NK-92 (cell line): ENCODE measurements around the gene PEMT.

ENCODE experiments used
- DNase-seq: peaks from one replicate; lab custom pipeline; 2025; ENCODE audit not compliant: unreplicated experiment; lab: John Stamatoyannopoulos, UW

The PEMT gene

DNA sequence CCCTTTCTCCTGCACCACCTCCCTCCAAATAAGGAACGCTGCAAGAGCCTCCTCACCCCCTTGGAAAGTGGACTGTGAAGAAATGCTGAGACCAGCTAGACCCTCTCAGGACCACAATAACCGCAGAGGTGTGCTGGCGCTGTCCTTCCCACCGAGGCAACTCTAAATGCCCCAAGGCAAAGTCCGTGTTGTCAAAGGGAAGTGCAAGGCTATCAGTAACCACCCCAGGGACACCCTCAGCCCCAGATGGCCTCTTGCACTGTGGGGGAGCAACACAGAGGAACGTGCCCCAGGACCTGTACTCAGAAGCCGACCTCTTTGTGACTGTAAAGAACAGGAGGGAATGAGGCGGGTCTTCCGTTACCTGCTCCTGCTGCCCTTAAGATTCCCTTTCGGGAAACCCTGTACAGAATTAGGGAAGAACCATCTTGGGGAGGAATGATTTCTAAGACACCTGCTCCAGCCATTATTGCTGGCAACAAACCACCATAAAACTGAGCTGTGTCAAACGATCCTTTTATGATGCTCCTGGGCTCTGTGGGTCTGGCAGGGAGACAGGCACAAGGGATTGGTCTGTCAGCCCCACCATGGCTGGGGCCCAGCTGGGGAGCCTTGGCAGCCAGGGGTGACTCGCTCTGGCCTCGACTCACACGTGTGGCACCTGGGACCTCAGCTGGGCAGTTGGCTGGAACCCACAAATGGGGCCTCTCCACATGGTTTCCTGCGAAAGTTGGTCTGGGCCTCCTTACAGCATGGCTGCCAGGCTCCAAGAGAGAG is 129.3 kb downstream of the PEMT start:
- no peak for DNase-seq

DNA sequence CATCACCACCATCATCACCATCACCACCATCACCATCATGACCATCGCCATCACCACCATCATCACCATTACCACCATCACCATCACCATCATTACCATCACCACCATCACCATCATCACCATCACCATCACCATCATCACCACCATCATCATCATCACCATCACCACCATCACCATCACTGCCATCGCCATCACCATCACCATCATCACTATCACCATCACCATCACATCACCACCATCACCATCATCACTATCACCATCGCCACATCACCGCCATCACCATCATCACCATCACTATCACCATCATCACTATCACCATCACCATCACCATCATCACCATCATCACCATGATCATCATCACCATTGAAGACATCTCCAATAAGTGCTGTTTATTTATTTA is 131.5 kb downstream of the PEMT start:
- DNase-seq = no peak

GRCh38 chr17:17457680-17458079 is 133.8 kb downstream of the PEMT start:
- DNase-seq = no peak

GRCh38 chr17:17456251-17456650 is 135.3 kb downstream of the PEMT start:
- no peak for DNase-seq
